GM19395 (cell line): ENCODE measurements around the gene AUTS2.

Experiments
- ATAC-seq: cut with Tn5 transposase; IDR thresholded peaks from one replicate; pipeline ENCODE4 v1.9.1; 2021; ENCODE audit warnings: mild to moderate bottlenecking, moderate library complexity; ENCODE audit not compliant: unreplicated experiment

Gene AUTS2

DNA sequence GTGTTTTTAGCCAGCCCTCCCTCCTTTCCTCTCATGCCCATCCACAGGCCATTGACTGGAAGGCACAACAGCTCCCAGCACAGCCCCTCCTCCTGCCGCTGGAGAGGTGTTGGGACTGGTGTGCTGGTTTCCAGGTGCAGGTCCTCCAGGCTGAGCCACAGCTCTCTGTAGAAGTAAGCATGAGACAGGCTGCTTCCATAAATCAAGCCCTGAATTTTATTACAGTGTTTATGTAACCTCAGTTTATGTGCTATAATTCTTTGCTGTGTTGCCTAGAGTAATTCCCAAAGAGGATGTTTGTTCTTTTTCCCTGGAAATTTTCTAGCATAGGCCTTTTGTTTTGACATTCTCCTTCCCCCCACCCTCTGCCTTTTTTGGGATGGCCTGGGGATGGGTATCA lies 445.8 kb downstream of the AUTS2 start:
- no peak for ATAC-seq

DNA sequence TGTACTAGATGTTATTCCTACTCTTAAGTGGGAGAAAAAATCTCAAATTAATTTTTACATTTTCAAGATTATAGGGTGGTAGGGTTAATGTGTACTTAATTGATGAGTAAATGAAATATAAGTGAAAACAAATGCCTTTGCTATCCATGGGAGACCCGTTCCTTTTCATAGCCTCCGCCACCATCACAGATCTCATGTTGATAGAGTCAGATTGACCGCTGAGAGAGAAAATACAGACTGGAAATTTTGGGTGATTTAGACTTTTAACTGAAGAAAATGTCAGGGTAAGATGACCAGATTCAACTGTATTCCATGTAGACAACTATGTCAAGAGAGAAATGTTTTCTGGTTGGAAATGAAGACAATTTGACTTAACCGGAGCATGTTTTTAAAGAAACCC lies 446.2 kb downstream of the AUTS2 start:
- ATAC-seq = no peak

DNA sequence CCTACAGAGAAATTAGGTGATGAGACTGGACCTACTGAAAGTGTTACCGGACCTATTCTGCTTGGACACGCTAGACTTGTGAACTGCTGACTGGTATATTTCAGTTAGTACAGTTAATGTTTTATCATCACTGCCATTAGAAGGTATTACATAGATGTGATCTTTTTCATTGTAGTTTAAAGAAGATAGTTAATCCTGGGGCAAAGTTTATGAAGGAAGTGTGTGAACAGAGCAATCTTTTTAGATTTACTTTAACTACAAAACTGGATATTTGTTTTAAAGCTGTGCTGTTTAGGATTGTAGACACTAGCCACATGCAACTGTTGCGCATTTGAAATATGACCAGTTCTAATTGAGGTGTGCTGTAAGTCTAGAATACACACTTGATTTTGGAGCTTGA lies 446.7 kb downstream of the AUTS2 start:
- ATAC-seq = no peak

DNA sequence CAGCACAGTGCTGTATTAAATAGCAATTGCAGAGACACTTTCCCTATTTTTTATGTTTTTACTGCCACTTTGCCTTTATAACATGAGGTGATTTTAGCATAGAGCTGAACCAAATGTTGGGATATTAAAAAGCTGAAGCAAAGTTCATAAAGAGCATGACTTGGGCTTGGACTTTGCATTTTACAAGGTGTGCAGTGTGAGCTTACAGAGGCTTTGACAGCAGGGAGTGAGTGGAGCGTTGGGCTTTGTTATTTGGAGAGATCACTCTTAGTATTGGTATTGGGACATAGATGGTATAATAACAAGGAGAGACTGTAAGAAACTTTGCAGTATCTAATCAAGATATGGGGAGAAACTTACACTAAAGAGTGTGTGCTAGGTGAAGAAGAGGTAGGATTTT lies 449.1 kb downstream of the AUTS2 start:
- no peak for ATAC-seq

DNA sequence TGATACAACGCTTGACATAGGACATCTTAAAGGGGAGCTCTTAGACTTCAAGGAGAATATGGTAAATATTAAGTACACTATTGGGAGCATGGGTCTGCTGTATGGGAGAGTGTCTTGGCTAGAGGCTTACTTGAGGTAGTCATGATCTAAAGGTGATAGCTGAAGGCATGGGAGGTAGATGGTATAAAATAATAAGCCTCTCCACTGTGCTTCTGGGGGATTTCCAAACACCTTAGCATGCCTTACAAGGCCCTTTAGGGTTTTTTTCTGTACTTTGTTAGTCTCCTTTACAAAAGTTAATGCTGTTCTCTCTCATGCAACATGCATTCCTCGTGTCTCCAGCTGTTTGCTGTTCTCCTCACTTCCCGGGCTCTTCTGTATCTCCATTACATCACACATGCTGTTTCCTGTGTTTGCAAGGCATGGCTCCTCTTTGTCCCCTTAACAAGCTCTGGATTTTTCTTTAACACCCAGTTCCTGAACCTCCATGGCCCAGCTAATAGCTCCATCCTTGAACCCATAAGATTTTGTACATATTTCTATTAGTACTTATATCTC lies 449.7 kb downstream of the AUTS2 start:
- no peak for ATAC-seq

DNA sequence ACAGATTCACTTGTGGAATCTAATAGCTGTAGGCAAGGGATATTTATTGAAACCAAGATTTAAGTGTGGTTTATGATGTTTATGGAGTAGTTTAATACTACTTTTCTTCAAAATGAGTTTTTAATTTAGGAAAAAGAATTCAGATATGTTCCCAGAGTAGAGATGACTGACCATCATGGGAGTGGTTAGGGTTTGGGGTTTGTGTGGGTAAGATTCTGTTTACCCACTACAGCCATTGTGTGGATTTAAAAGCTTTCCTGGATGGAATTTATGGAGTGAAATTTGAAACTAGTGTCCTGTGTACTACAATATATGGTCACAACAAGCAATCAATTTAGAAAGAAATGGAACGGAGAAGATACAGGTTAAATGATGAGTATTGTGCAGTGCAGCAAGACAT lies 453.5 kb downstream of the AUTS2 start:
- no peak for ATAC-seq

DNA sequence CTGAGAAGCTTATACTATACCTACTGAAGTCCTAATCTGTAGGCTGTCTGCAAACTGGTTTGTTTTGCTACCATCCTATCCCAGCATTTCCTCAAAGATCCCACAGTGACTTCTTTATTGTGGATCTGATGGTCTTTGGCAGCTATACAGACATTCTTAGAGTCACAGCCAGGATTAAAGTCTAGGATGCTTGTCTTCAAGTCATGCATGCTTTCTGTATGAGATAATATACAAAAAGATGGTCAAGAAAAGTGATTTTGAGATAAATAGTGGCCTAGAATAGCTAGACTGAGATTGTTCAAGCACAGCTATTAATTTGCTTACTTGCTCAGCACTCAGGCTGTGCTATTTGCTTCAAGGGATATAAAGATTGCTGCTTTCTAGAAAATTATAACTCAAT lies 454.4 kb downstream of the AUTS2 start:
- ATAC-seq = no peak

DNA sequence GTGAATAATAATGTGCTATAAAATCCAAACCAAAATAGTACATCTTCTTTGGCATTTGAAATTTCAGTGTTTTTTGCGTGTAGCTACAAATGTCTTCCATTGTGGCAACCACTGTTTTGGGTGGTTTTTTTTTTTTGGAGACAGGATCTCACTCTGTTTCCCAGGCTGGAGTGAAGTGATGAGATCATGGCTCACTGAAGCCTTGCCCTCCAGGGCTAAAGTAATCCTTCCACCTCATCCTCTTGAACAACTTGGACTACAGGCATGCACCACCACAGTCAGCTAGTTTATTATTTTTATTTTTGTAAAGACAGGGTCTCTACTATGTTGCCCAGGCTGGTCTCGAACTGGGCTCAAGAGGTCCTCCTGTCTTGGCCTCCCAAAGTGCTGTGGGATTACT lies 455.1 kb downstream of the AUTS2 start:
- no peak for ATAC-seq

DNA sequence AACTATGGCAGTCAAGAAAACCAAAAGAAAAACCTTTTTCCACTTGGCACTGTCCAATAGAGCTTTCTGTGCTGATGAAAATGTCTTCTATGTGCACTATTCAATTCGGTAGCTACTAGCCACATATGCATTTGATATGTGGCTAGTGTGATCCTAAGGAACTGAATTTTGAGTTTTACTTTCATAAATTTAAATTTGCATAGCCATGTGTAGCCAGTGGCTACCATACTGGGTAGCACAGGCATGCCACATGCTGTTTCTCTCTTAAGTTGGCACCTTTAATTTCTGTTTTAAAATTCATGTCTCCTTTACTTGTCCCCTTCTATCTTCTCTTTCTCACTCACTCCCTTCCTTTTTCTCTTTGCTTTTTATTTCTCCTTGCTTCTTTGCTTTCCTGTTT lies 455.7 kb downstream of the AUTS2 start:
- ATAC-seq = no peak

DNA sequence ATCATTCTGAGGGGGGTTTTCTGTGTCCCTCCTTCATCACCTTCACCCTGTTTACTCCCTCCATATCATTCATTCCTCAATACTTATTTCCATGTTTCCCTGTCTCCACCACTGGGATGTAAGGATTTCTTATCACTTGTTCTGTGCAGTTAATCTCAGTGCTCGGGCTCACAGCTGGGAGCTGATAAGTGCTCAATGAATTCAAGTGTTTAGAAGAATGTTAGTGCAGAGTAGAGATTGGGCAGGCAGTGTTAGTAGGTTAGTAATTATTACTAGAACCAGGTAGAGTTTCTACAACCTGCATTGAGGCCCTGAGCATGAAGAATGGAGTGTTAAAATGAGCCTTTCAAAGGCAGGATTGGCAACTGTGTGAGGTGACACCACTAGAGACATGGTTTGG lies 458.1 kb downstream of the AUTS2 start:
- ATAC-seq = no peak

DNA sequence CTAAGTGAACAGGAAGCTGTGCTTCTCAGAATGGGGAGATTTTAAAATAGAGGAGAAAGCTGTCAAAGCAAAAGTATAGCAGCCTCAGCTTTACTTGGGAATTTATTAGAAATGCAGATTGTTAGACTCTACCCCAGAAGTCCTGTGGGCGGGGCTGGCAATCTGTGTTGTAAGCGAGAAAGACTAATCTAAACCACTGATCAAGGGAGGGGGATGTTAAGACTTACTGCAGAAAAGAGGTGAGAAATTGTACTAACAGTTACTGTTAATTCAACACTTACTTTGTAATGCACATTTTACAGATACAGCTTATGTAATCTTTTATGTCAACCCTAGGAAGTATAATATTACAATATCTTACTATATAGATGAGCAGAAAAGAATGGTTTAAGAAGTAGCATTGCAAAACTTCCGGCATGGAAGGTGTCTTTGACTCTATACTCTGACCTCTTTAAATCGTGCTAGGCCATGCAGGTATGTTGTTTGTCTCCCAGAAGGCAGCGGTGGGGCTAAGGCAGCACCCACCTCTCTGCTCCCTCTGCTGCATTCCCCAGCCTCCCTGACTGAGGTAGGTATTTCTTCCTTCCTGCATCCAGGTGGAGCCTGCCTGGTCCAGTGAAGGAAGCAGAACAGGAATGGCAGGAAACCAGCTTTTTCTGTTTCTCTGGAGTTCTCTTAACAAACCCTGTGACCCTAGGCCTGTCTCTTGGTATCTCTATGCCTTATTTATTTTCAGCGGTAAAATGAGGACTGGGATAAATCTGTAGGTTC lies 462.2 kb downstream of the AUTS2 start:
- no peak for ATAC-seq

DNA sequence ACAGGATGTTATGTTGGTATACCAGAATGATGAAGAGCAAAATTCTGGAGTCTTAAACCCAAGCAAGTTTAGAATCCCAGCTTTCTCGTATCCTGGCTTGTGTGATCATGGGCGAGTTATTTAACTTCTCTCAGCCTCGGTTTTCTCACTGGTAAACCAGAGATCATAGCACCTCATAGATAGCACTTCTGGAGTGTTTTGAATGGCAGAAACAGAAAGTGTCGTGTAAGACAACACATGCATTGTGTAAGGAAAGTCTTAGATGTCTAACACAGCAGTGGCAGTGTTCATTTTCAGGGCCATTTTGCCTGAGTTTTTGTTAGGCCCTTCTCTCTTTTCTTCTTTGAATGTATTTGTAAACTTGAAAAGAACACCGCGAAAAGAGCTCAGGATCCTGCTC lies 465.1 kb downstream of the AUTS2 start:
- ATAC-seq = no peak

DNA sequence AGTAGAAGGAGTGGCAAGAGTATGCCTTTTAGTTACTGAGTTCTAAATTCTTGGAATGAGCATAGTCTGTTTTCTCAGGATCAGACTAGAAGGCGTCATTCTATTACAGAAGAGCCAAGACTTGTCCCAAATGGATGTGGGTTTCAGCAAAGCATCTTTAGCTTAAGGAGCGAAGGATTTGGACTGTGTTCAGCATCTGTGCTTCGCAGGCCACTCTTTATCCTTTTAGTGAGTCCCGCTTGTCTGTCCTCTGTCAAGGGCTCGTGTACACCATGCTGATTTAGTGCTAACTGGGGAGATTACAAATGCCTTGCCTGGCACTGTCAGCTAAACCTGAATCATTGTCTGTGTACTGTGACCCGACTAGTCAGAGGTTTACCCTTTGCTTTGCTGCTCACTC lies 465.7 kb downstream of the AUTS2 start:
- no peak for ATAC-seq

DNA sequence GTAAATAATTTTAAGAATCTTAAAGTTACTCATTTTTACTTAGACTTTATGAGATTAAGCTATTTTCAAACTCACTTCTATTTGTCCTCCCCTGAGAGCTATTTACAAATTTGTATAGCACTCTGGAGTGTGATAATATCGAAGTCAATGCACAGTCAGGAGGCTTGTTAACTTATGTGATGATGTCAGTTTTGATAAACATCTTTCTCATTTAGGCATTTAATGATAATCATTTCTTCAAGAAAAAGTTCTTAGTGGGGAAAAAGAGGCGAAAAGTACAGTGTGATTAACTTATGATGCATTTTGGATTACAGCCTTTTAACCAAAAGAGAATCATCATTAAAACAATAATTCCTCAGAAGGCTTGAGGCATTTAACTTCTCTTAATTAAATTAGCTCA lies 468.6 kb downstream of the AUTS2 start:
- no peak for ATAC-seq

DNA sequence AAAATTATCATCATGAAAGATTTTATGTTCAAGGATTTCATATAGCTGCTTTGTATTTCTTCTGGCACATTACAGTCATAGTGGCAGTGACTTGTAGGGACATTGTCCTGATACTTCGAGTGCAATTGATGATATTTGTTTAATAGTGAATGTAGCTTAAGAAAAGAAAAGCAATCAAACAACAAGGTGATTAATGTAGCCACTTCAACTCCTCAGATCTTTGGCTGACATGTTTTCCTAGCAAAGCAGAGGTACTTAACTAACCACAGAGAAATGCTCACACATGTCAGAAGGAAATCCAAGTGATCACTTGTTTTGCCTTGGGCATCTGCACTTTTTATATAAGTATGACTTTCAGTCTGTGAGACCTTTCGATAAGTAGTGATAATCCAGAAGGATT lies 470.3 kb downstream of the AUTS2 start:
- no peak for ATAC-seq

DNA sequence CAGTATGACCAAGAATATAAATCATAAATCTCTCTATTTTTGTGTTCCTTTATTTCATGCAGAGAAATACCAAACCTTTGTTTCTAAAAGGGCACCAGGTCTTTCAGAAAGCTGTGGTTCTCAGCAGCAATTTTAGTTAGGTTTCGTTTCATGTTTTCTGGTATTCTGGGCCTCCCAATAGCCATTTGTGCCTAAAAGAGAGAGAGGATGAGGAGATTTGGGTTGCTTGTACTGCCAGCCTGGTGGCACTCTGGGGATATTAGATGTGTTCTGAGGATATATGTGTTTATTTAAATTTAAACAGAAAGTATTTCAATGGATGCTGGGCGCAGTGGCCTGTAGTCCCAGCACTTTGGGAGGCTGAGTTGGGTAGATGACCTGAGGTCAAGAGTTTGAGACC lies 471.7 kb downstream of the AUTS2 start:
- ATAC-seq = no peak

DNA sequence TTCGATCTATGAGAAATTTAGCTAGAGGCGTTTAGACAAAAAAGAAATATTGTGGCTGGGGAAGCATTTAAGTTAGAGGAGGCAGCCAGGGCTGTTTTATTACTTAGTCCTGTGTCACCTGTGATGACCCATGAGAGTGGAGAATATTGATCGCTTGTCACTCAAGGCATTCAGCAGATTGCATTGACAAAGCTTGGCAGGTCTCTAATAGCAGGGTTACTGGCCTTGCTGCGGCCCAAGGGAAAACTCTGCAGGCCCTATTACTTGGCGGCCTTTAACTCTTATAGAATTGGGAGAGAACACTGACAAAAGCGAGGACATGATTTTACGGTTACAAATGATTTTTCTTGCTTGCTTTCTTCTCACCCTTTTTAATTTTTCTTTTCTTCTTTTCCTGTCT lies 473.5 kb downstream of the AUTS2 start:
- no peak for ATAC-seq

DNA sequence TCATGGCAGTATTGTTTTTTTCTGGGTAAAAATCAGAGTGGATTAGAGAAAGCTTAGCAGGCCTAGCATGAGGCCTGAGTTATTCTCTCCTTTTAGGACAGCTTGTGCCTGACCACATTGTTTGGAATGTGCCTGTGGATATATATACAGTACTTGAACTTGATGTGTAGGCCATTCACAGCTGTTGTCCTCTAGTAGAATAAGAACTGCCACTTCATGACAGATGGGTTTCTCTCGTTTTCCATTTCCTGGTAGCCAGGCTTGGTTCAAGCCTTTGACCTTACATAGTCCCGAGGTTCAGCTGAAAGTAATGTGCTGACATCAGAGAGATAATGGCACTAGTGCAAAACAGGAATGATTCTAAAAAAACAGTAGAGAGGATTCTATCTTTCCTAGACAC lies 473.9 kb downstream of the AUTS2 start:
- no peak for ATAC-seq

DNA sequence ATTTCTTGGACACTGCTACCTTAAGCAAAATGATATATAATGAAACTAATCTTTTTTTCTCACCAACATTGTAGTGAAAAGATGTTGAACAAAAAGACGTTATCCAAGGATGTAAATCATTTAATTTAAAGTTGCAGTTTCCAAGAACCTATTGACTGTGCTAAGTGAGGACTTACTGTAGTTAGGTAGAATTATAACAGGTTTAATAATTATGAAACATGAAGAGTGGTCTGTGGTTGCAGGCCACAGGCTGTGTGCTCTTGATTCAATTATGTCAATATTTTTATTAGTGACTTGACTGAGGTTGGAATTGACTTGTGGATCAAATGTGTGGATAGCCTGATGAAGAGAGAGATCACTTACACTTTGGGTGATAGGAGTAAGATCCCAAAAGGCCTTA lies 478.1 kb downstream of the AUTS2 start:
- ATAC-seq = no peak

DNA sequence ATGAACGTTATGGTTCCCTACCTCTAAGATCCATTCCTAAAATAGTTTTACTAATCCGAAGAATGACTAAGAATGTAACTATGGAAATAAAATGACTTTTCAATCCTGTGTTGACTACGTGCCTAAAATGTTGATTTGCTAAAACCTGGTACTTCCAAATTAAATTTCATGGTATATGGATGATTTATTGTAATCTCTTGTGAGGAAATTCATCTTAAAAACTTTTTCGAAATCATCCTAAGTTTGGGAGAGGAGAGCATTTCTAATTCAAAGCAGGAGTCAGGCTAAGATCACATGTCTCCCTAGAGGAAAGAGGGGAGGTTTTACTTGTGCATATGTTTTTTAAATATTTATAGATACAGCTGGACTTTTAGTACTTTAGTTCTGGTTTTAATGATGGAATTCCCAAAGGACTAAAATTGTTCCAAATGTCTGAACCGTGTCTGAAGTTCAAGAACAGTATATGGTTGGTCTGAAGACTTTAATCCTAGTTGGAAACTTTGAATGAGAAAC lies 483.9 kb downstream of the AUTS2 start:
- no peak for ATAC-seq

DNA sequence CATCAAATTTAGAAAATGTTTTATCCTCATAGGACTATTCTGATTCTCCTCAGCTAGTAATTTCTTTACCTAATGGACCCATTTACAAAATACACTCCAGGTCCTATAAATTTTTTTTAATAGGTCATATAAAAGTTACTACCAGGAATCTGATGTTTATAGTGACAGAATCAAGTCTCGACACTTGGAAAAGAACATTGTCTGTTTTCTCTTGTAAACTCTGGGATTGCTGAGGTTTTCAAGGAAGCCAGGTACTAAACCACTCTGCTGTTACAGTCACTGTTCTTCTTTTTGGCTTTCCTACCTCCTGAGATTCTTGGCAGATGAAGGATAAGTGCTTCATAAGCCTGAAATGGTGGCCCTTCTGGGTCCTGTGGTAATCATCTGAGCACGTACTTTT lies 493.1 kb downstream of the AUTS2 start:
- no peak for ATAC-seq

DNA sequence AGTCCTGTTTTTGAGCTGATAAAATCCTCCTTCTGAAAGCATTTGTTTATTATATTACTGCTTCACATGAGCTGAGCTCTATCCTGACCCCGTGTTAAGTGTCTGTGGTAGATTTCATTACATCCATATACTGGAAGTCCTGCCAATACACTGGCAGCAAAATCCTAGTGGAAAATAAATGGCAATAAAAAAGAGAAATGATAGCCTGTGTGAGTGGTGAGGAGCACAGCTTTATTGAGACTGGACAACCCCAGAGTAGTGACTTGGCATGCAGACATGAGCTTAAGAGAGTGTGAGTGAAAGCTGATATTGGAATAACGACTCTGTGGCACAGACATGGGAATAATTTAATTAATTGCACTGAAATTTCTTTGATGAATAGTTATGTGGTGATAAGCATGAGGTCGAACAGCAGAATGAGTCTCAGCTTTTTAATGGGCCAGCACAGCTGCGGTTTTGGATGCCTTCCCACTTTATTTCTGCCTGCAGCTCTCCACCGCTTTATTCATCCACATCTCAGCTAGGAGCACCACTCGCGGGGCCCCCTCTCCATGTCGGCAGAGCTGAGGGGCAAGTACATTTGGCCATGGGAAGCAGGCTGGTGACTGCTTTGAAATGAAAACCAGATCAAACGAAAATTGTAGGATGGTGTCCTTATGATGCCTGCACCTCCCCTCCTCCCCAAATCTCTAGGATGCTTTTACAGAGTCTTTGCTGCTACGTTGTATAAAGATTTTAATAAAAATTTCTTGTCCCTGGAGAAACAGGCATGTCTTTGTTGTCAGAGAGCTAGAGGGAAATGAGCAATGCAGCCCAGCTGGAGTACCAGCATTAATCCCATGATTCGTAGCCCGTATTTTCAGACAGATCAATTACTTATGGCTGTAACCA lies 494.3 kb downstream of the AUTS2 start:
- ATAC-seq = no peak
